Mesothelial cell of epicardium (in vitro differentiated cells): ENCODE data around the gene PIGZ. TPM values are rescaled to one million over a fixed set of nuclear protein-coding genes. Genes with fewer than 3 reads are reported as not detected.

ENCODE experiments used
- DNase-seq, 2 experiments: peaks; one replicate each; pipeline ENCODE4 v3.0.0; 2021; ENCODE audit warnings: low spot score in 2 of 2; ENCODE audit not compliant: unreplicated experiment in 2 of 2
- H3K27ac Mint-ChIP-seq: 2 replicates; pipeline ENCODE4 v1.8.0; 2021; ENCODE audit warnings: mixed read lengths
- H3K27me3 Mint-ChIP-seq: 2 replicates; pipeline ENCODE4 v1.8.0; 2021; ENCODE audit warnings: low read depth, mixed read lengths
- H3K36me3 Mint-ChIP-seq: 2 replicates; pipeline ENCODE4 v1.8.0; 2021; ENCODE audit warnings: mixed read lengths
- H3K4me1 Mint-ChIP-seq: 2 replicates; pipeline ENCODE4 v1.8.0; 2021; ENCODE audit warnings: mixed read lengths
- H3K4me3 Mint-ChIP-seq: 2 replicates; pipeline ENCODE4 v1.8.0; 2021; ENCODE audit warnings: mild to moderate bottlenecking, moderate library complexity, mixed read lengths
- H3K9me3 Mint-ChIP-seq: 2 replicates; pipeline ENCODE4 v1.8.0; 2021; ENCODE audit warnings: mixed read lengths
- total RNA-seq: library from RNA; stranded (reverse); gene quantifications from 3 replicates; pipeline ENCODE4 v1.2.1, GENCODE V29; 2021
- TF ChIP-seq, protein P1 (sequence below): fragments of 200-600 bp; sonication (generic); IDR thresholded peaks from one replicate; pipeline ENCODE4 v1.5.0; 2021; ENCODE audit warnings: antibody characterized with exemption; ENCODE audit not compliant: unreplicated experiment

The PIGZ gene, protein sequence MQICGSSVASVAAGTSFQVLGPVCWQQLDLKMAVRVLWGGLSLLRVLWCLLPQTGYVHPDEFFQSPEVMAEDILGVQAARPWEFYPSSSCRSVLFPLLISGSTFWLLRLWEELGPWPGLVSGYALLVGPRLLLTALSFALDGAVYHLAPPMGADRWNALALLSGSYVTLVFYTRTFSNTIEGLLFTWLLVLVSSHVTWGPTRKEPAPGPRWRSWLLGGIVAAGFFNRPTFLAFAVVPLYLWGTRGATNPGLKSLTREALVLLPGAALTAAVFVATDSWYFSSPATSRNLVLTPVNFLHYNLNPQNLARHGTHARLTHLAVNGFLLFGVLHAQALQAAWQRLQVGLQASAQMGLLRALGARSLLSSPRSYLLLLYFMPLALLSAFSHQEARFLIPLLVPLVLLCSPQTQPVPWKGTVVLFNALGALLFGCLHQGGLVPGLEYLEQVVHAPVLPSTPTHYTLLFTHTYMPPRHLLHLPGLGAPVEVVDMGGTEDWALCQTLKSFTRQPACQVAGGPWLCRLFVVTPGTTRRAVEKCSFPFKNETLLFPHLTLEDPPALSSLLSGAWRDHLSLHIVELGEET
- total RNA-seq: 0.70 to 0.91 TPM (median 0.74 TPM) in 3 replicates

DNA sequence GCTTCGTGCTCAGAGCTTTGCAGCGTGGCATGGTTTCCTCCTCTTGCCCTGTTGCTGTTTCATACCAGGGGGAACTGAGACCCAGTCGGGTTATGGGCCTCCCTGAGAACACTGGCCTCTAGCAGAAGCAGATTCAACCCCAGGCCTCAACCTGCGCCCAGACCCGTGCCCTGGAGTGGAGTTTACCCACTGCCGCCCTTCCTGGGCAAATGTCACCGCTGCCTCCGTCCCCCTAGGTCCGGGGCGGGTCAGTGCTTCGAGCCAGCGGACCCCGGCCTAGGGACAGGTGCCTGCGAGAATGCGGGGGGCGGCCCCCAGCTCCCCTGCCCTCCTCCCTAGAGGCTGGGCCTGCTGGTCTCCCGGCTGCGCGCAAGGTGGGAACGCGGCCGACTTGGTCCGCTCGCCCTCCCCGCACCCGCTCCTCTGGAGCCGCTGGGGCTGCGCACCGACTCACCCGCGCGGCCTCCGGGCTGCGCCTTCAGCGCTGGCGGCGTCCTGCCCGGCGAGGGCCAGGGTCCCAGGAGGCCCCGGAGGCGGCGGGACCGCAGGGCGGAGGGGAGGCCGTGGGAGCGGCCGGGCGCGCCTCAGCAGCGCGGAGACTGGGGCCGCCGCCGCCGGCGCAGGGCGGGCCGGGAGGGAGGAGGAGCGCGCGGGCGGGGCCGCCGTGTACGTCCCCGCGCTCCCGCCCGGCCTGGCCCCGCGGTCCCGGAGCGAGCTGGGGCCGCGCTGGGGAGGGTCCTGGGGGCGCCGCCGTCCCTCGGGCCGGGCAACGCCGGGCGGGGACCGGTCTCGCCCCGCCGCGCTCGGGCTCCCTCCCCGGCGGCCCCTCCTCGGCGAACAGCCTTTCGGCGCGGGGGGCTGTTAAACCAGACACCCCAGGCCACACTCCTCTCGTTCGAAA is at the start of gene PIGZ:
Gene PIGZ (minus strand): TSS at position 601 of the 901 bp plus-strand sequence. CDS start 16,802 bp downstream, outside the sequence.
- Mint-ChIP-seq H3K36me3 (no peaks in the 10 kb centered on the region), H3K27me3 (peaks cover 64% of the 10 kb centered on the region), H3K27ac (no peak within 1 kb of the TSS), H3K4me1 (no peaks in the 10 kb centered on the region), H3K4me3 (peak within 1 kb of the TSS; percentile 64), H3K9me3 (no peaks in the 10 kb centered on the region)
- TF ChIP-seq, protein P1, sequence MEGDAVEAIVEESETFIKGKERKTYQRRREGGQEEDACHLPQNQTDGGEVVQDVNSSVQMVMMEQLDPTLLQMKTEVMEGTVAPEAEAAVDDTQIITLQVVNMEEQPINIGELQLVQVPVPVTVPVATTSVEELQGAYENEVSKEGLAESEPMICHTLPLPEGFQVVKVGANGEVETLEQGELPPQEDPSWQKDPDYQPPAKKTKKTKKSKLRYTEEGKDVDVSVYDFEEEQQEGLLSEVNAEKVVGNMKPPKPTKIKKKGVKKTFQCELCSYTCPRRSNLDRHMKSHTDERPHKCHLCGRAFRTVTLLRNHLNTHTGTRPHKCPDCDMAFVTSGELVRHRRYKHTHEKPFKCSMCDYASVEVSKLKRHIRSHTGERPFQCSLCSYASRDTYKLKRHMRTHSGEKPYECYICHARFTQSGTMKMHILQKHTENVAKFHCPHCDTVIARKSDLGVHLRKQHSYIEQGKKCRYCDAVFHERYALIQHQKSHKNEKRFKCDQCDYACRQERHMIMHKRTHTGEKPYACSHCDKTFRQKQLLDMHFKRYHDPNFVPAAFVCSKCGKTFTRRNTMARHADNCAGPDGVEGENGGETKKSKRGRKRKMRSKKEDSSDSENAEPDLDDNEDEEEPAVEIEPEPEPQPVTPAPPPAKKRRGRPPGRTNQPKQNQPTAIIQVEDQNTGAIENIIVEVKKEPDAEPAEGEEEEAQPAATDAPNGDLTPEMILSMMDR: no peak
- no peak for DNase-seq

DNA sequence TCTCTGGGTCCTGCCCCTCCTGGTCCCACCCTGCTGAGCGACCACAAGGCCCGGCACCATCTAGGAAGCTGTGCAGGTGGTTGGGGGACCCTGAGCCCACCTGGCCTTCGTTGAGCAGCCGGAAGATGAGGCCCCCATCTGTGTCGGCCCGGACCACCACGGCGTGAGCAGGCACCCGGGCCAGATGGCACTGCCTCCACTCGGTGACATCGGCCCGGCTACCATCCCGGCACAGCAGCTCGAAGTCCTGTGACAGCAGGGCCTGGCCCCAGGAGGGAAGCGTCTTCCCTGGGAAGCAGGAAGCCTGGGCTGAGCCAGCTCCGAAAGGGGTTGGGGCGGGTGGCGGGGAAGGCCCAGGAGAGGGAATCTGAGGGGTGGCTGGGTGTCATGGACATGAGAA is 48.4 kb upstream of the PIGZ start:
- TF ChIP-seq, protein P1: no peak
- H3K27ac Mint-ChIP-seq: no peak overlapping the region
- H3K9me3 Mint-ChIP-seq: no peaks in the 10 kb centered on the region
- peaks cover 17% of the 10 kb centered on the region for H3K27me3 Mint-ChIP-seq
- no peak for DNase-seq
- no peaks in the 10 kb centered on the region for H3K36me3 Mint-ChIP-seq
- no peaks in the 10 kb centered on the region for H3K4me1 Mint-ChIP-seq
- no peak overlapping the region for H3K4me3 Mint-ChIP-seq

DNA sequence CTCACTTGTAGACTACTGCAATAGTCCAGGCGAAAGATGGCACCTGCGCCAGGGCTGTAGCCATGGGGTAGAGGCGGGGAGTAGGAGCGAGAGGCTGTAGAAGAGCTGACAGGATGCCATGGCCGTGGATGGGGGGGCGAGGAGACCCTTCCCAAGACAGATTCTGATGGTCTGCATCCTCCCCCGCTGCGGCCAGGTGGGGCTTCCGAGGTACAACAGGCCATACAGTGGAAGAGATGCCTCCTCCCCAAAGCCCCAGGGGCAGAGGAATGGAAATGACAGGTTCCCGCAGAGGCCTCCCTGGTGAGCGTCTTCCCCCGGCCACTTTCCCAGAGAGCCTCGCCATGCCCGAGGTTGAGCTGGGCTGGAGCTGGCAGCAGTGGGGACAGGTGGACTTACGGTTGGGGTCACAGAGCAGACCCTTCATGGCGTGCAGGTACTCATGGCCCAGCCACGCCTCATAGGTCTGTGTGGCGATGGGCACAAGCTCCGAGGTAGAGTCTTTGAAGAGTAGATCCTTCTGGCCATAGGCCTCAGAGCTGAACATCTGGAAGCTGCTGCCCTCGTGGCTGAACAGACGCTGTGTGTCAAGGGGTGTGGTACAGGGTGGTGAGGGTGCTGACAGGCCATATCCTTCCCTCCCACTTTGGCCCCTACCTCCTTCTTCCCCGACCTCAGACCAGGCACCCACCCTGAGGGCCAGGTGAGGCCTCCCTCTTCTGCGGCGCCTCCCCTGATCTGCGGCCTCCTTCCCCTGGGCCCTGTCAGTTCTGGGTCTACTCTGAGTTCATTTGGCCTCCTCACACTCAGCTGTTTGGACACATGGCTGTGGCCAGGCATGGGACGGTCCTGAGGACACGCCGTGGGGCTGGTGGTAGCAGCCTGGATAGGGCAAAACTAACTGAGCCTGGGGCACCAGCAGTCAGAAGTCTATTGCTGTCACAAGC is 47.4 kb upstream of the PIGZ start:
- no peaks in the 10 kb centered on the region for H3K9me3 Mint-ChIP-seq
- TF ChIP-seq, protein P1: no peak
- no peak for DNase-seq
- no peaks in the 10 kb centered on the region for H3K36me3 Mint-ChIP-seq
- peaks cover 13% of the 10 kb centered on the region for H3K27me3 Mint-ChIP-seq
- H3K27ac Mint-ChIP-seq: no peak overlapping the region
- no peak overlapping the region for H3K4me3 Mint-ChIP-seq
- peaks cover 3% of the 10 kb centered on the region for H3K4me1 Mint-ChIP-seq

DNA sequence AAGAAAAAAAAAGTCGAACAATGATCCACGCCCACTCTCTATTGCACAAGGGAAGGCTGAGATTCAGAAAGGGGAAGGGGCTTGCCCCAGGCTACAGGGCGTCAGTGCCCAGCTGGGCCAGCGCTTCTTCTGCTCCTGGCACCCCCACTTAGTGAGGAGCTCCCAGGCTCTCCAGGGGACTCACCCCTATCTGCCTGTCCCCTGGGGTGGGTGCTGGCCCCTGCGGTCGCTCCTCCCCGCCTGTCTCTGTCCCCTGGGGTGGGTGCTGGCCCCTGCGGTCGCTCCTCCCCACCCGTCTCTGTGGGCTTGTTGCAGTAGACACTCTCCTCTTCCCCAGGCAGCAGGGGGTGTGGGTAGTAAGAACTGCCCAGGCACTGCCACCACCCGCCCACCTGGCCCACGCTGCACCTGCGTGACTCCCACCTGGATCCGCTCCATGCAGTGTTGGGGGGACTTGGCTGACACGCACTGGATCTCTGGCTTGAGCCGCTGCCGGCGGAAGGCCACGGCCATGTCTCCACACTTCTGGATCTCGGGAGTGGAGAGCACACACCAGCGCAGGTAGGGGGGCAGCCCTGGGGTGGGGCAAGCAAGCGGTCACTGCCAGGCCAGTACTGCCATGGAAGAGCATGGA is 46.4 kb upstream of the PIGZ start:
- H3K27me3 Mint-ChIP-seq: peaks cover 10% of the 10 kb centered on the region
- H3K27ac Mint-ChIP-seq: no peak overlapping the region
- H3K9me3 Mint-ChIP-seq: no peaks in the 10 kb centered on the region
- TF ChIP-seq, protein P1: no peak
- no peak overlapping the region for H3K4me3 Mint-ChIP-seq
- no peaks in the 10 kb centered on the region for H3K36me3 Mint-ChIP-seq
- H3K4me1 Mint-ChIP-seq: peaks cover 7% of the 10 kb centered on the region
- no peak for DNase-seq
